CD4-positive, CD25-positive, alpha-beta regulatory T cell (primary cell): ENCODE measurements around the gene TNKS2. TPM values are rescaled to one million over a fixed set of nuclear protein-coding genes. Genes with fewer than 3 reads are reported as not detected.

Experiments
- ATAC-seq, 2 donors: fragments of 150-1000 bp; cut with Tn5 transposase; one replicate each; pipeline ENCODE4 v1.10.0; 2021; ENCODE audit warnings: low read depth in 2 of 2, moderate number of reproducible peaks in 2 of 2, moderate library complexity in 1 of 2
- DNase-seq, 3 donors: peaks; one replicate each; pipeline versions ENCODE4 v3.0.0 to v3.0.0-alpha.2; 2012 to 2022; ENCODE audit warnings: mixed read lengths in 1 of 3
- H3K27ac ChIP-seq: one replicate; pipeline ENCODE4 v1.7.0; 2013; ENCODE audit warnings: mild to moderate bottlenecking, low read length; ENCODE audit not compliant: insufficient read depth, poor library complexity, severe bottlenecking
- H3K27me3 ChIP-seq: one replicate; pipeline ENCODE4 v1.7.0; 2013; ENCODE audit warnings: low read length; ENCODE audit not compliant: control insufficient read depth, insufficient read depth
- H3K36me3 ChIP-seq: one replicate; pipeline ENCODE4 v1.7.0; 2013; ENCODE audit warnings: mild to moderate bottlenecking, low read length, moderate library complexity; ENCODE audit not compliant: control insufficient read depth, insufficient read depth
- H3K4me1 ChIP-seq: 2 replicates; pipeline ENCODE4 v1.7.0; 2013; ENCODE audit warnings: mild to moderate bottlenecking, low read length; ENCODE audit not compliant: insufficient read depth, control insufficient read depth, poor library complexity, severe bottlenecking
- H3K4me3 ChIP-seq: one replicate; pipeline ENCODE4 v1.7.0; 2013; ENCODE audit warnings: low read depth, mild to moderate bottlenecking, low read length, moderate library complexity
- H3K9me3 ChIP-seq, 2 experiments: 1 replicate in 1 of 2; 2 replicates in 1 of 2; pipeline ENCODE4 v1.7.0; 2013; ENCODE audit warnings: low read length in 2 of 2, mild to moderate bottlenecking in 1 of 2, moderate library complexity in 1 of 2; ENCODE audit not compliant: control insufficient read depth in 2 of 2
- H3K27ac Mint-ChIP-seq, 3 donors: one replicate each; pipeline ENCODE4 v1.8.0; 2020 to 2022; ENCODE audit warnings: mild to moderate bottlenecking in 3 of 3, mixed read lengths in 3 of 3, moderate library complexity in 2 of 3
- H3K27me3 Mint-ChIP-seq: one replicate; pipeline ENCODE4 v1.8.0; 2022; ENCODE audit warnings: mild to moderate bottlenecking, mixed read lengths
- H3K36me3 Mint-ChIP-seq: one replicate; pipeline ENCODE4 v1.8.0; 2020; ENCODE audit warnings: mixed read lengths
- H3K4me1 Mint-ChIP-seq, 4 donors: one replicate each; pipeline ENCODE4 v1.8.0; 2020 to 2022; ENCODE audit warnings: mixed read lengths in 4 of 4, mild to moderate bottlenecking in 1 of 4
- H3K4me3 Mint-ChIP-seq, 4 donors: one replicate each; pipeline ENCODE4 v1.8.0; 2020 to 2022; ENCODE audit warnings: mild to moderate bottlenecking in 4 of 4, mixed read lengths in 4 of 4, moderate library complexity in 3 of 4
- H3K9me3 Mint-ChIP-seq, 7 donors: one replicate each; pipeline ENCODE4 v1.8.0; 2020 to 2022; ENCODE audit warnings: mixed read lengths in 7 of 7, mild to moderate bottlenecking in 3 of 7, moderate library complexity in 2 of 7
- polyA plus RNA-seq, 4 donors: library from polyadenylated mRNA; unstranded; fragments of 300-500 nt; fragmentation: Illumina TruSeq; gene quantifications; one replicate each; pipeline ENCODE4 v1.2.3, GENCODE V29; 2021
- total RNA-seq: library from RNA; stranded (reverse); gene quantifications from one replicate; pipeline ENCODE4 v1.2.3, GENCODE V29; 2022

Gene TNKS2
- total and polyA plus RNA-seq, 5 donors from 2014 or later = 21.8 to 48.4 (median 24.3) TPM

DNA sequence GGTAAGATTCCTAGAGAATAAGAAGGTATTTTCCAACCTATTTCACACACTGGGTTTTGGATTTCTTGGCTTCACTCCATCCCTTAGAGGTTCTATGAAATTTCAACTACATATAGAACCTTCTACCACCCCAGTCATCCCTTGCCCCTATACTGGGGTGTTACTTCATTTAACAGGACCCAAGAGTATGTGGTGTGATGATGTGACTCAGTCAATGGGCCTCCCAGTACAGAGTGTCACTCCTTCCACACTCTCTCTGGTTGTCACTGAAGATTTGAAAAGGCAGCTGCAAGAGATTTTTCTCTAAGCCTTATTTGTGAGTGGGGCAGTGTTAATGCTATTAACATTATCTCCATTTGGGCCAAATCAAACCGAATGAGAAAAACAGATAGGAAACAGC lies 77.6 kb downstream of the TNKS2 start:
- no peaks in the 10 kb centered on the region for H3K36me3 ChIP-seq
- H3K27ac Mint-ChIP-seq = no peak overlapping the region
- H3K9me3 ChIP-seq = no peaks in the 10 kb centered on the region
- H3K36me3 Mint-ChIP-seq = no peaks in the 10 kb centered on the region
- H3K27ac ChIP-seq = no peak overlapping the region
- no peak overlapping the region for H3K4me3 ChIP-seq
- H3K27me3 ChIP-seq = no peaks in the 10 kb centered on the region
- no peaks in the 10 kb centered on the region for H3K4me1 ChIP-seq
- peaks cover 7% of the 10 kb centered on the region for H3K27me3 Mint-ChIP-seq
- H3K9me3 Mint-ChIP-seq = peaks cover 0 to 2% (median under 1%) of the 10 kb centered on the region in 7 donors
- H3K4me3 Mint-ChIP-seq = no peak overlapping the region
- DNase-seq (no peak), ATAC-seq (no peak)
- peaks cover 0 to 4% (median under 1%) of the 10 kb centered on the region in 4 donors for H3K4me1 Mint-ChIP-seq

DNA sequence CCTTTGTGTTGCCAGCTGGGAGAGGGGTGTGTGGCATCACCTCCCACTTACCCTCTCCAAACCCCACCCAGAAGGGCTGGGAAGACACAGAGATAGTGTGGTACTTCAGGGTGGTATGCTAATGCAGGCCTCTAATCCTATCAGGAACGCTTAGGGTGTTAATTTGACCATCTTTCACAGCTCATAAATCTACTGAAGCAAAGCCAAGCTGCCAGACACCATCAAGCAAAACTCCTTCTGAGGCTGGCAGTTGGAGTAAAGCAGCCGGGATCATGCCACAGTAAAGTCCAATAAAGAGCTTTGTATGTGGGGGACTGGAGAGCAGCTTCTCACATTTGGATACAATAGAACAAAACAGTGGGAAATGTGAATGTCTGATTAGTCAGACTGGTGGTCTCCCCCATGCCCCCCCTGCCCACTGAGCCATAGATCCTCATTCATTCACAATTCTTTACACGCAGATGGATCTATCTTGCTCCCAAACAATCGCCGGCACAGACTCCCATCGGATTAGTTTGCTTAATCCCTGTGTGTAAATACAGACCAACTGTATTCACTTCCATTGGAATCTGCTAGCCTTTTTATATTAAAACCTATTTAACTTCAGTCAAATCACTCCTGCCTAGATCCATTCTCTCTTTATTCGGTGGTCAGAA lies 81.4 kb downstream of the TNKS2 start:
- no peak overlapping the region for H3K27ac ChIP-seq
- DNase-seq (no peak), ATAC-seq (no peak)
- no peaks in the 10 kb centered on the region for H3K4me1 ChIP-seq
- Mint-ChIP-seq H3K4me1 (no peaks in the 10 kb centered on the region), H3K27ac (no peak overlapping the region), H3K4me3 (no peak overlapping the region), H3K27me3 (peaks cover 11% of the 10 kb centered on the region), H3K9me3 (peaks cover 0 to 8% (median 3%) of the 10 kb centered on the region in 7 donors), H3K36me3 (peaks cover 3% of the 10 kb centered on the region)
- H3K27me3 ChIP-seq = peaks cover 3% of the 10 kb centered on the region
- no peaks in the 10 kb centered on the region for H3K36me3 ChIP-seq
- no peak overlapping the region for H3K4me3 ChIP-seq
- H3K9me3 ChIP-seq = no peaks in the 10 kb centered on the region

DNA sequence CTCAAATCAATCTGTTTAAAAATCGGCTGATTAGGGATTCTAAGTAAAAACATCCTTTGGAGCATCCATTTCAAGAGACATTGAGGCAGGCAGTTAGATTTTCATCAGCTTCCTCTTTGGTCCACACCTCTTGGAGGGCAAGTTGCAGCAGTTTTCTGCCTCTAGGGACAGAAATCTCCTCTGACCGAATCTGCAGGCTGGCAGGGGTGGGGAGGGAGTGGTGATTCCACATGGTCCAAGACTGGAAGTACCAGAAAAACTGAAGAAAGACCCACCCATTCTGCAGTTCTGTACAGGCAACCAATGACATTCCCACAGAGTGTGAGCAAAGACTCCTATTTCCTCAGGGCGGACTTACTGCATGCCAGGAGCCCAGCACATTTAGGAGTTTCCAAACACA lies 82.1 kb downstream of the TNKS2 start:
- Histone ChIP-seq H3K4me1 (no peaks in the 10 kb centered on the region), H3K27ac (no peak overlapping the region), H3K27me3 (peaks cover 3% of the 10 kb centered on the region), H3K9me3 (no peaks in the 10 kb centered on the region), H3K36me3 (no peaks in the 10 kb centered on the region), H3K4me3 (no peak overlapping the region)
- ATAC-seq (no peak), DNase-seq (no peak)
- Mint-ChIP-seq H3K4me3 (no peak overlapping the region), H3K27me3 (peaks cover 18% of the 10 kb centered on the region), H3K27ac (no peak overlapping the region), H3K36me3 (peaks cover 3% of the 10 kb centered on the region), H3K9me3 (peaks cover 0 to 8% (median 3%) of the 10 kb centered on the region in 7 donors), H3K4me1 (no peaks in the 10 kb centered on the region)

DNA sequence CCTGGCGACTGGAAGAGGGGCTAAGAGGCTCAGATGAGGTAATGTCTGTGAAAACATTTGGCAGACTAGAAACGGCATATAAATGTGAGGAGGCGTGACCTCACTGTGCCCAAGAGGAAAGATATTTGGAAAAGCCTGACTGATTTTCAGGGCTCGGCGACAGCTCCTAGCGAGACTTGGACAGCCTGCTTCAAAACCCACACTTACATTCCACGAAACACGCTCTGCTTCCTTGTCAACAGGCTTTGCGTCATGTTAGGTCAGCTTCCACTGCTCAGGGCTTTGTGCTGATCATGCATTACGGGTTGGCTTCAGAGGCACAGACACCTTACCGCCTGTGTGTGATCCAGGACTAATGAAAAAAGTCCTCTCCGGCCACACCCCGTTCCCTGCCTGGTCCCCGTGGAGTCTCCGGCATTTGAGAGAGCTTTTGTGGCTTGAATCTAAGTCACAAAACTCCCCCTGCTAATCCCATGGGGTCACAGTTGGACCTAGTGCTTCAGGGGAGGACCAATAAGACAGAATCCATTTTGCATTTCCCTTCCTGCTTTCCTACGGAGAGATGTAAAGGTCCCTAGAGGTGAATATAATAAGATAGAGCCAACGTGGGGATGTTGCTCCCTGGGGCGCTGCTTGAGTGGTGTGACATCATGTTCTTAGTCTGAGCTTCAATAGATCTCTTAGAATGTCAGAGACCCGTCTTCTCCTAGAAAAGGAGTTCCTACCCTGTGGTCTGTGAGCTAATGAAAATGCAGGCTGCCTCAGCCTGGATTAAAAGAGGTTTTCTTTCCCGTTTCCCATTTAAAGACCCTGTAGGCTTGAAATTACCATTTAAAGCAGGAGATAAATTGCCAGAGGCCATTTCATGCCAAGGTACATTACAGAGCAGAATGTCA lies 85.6 kb downstream of the TNKS2 start:
- H3K4me3 ChIP-seq = no peak overlapping the region
- H3K27ac ChIP-seq = no peak overlapping the region
- no peaks in the 10 kb centered on the region for H3K9me3 ChIP-seq
- peaks cover 5 to 9% (median 6%) of the 10 kb centered on the region in 4 donors for H3K4me1 Mint-ChIP-seq
- no peak for DNase-seq
- H3K4me1 ChIP-seq = peaks cover 14% of the 10 kb centered on the region
- H3K27me3 ChIP-seq = peaks cover 4% of the 10 kb centered on the region
- H3K4me3 Mint-ChIP-seq = no peak overlapping the region
- H3K36me3 Mint-ChIP-seq = peaks cover 3% of the 10 kb centered on the region
- H3K27ac Mint-ChIP-seq = no peak overlapping the region
- peaks cover 26% of the 10 kb centered on the region for H3K27me3 Mint-ChIP-seq
- H3K36me3 ChIP-seq = no peaks in the 10 kb centered on the region
- peaks cover 0 to 8% (median 3%) of the 10 kb centered on the region in 7 donors for H3K9me3 Mint-ChIP-seq
- no peak for ATAC-seq

DNA sequence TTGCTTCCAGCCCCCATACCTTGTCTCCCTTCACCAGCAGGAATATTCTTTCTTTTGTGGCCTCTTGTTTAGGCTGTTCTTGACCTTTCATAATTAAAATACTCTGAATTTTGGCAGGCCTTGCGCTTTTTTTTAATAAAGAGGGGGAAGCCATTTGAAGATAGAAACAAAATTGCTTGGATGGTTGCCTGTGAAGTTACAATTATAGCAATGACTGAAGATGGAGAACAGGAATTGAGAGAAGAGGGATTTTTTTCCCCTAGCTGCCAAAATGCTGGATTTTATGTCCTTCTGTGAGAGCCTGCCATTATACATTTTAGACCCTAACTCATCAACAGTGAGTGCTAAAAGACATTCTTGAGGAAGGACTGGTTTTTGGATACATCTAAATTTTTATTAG lies 86.3 kb downstream of the TNKS2 start:
- Mint-ChIP-seq H3K27me3 (peaks cover 31% of the 10 kb centered on the region), H3K27ac (no peak overlapping the region), H3K4me1 (peaks cover 6 to 12% (median 10%) of the 10 kb centered on the region in 4 donors), H3K4me3 (no peak overlapping the region), H3K36me3 (peaks cover 3% of the 10 kb centered on the region), H3K9me3 (peaks cover 0 to 8% (median 3%) of the 10 kb centered on the region in 7 donors)
- DNase-seq (no peak), ATAC-seq (no peak)
- Histone ChIP-seq H3K27ac (no peak overlapping the region), H3K4me3 (no peak overlapping the region), H3K4me1 (peaks cover 14% of the 10 kb centered on the region), H3K27me3 (peaks cover 7% of the 10 kb centered on the region), H3K36me3 (no peaks in the 10 kb centered on the region), H3K9me3 (no peaks in the 10 kb centered on the region)

DNA sequence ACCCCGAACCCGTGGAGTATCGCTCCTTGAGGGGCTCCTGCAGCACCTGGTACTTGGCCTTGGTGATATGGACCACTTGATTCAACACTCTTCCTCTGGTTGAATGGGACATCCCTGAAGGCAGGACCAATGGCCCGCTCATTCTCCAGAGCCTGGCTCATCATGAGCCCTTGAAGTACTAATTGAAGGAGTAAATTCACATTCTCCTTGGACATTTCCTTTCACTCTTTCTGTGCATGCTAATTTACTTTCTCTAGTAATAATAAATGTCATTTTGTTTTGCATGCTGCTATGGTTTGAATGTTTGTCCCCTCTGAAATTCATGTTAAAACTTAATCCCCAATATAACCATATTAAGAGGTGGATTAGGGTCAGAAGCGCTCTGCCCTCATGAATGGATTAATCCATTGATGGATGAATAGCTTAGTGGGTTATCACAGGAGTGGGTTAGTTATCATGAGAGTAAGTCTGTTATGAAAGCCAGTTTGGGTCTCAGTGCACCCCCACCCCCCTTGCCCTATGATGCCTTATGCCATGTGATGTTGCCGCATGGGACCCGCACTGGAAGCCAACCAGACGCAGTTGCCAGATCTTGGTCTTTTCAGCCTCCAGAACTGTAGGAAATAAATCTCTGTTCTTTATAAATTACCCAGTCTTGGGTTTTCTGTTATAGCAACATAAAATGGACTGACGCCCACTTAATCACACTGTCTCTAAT lies 87.3 kb downstream of the TNKS2 start:
- H3K4me3 Mint-ChIP-seq = peak overlapping the region in 1 of 4 donors; percentile 23
- DNase-seq = no peak
- H3K27ac Mint-ChIP-seq = no peak overlapping the region

DNA sequence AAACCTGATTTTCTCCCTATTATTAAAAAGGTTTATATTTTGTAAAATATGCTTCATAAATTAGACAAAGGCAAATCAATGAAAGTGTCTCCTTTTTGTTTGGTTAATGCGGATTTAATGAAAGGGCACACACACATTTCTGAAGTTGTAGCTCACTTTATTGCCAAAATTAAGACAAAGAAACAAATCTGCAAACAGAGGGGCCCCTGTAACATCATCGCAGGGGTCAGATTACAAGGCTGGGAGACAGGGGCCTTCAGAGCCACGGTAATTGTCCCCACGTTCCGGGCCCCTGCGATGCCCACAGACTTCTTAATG lies 88.7 kb downstream of the TNKS2 start:
- H3K27ac ChIP-seq = no peak overlapping the region
- H3K9me3 ChIP-seq = no peaks in the 10 kb centered on the region
- DNase-seq (no peak), ATAC-seq (no peak)
- no peaks in the 10 kb centered on the region for H3K36me3 ChIP-seq
- Mint-ChIP-seq H3K4me3 (peak overlapping the region; percentile 77 to 91 (median 83)), H3K9me3 (no peaks in the 10 kb centered on the region), H3K4me1 (peaks cover 6 to 14% (median 10%) of the 10 kb centered on the region in 4 donors), H3K27ac (peak overlapping the region in 1 of 3 donors; percentile 38), H3K27me3 (peaks cover 40% of the 10 kb centered on the region), H3K36me3 (no peaks in the 10 kb centered on the region)
- H3K4me1 ChIP-seq = peaks cover 14% of the 10 kb centered on the region
- peaks cover 11% of the 10 kb centered on the region for H3K27me3 ChIP-seq
- no peak overlapping the region for H3K4me3 ChIP-seq

More for the DNA sequence above, 87.3 kb downstream of the TNKS2 start:
- H3K9me3 ChIP-seq = no peaks in the 10 kb centered on the region
- peaks cover 14% of the 10 kb centered on the region for H3K4me1 ChIP-seq
- Mint-ChIP-seq H3K27me3 (peaks cover 37% of the 10 kb centered on the region), H3K4me1 (peaks cover 6 to 14% (median 10%) of the 10 kb centered on the region in 4 donors), H3K36me3 (peaks cover 3% of the 10 kb centered on the region), H3K9me3 (peaks cover 0 to 8% (median 3%) of the 10 kb centered on the region in 7 donors)
- peaks cover 10% of the 10 kb centered on the region for H3K27me3 ChIP-seq
- no peak for ATAC-seq
- no peak overlapping the region for H3K4me3 ChIP-seq
- H3K27ac ChIP-seq = no peak overlapping the region
- no peaks in the 10 kb centered on the region for H3K36me3 ChIP-seq
